HUDEP-2 (cell line): ENCODE results near the gene CREB5.
"Not testable (repeated sequence)": the region's sequence is repeated elsewhere in the genome, so short reads cannot be mapped to it uniquely, and the experiment has no call there.

ENCODE experiments used
- DNase-seq, 76 experiments: peaks; one replicate each; lab custom pipeline; 2025; ENCODE audit not compliant: unreplicated experiment in 76 of 76; lab: John Stamatoyannopoulos, UW

The CREB5 gene

DNA sequence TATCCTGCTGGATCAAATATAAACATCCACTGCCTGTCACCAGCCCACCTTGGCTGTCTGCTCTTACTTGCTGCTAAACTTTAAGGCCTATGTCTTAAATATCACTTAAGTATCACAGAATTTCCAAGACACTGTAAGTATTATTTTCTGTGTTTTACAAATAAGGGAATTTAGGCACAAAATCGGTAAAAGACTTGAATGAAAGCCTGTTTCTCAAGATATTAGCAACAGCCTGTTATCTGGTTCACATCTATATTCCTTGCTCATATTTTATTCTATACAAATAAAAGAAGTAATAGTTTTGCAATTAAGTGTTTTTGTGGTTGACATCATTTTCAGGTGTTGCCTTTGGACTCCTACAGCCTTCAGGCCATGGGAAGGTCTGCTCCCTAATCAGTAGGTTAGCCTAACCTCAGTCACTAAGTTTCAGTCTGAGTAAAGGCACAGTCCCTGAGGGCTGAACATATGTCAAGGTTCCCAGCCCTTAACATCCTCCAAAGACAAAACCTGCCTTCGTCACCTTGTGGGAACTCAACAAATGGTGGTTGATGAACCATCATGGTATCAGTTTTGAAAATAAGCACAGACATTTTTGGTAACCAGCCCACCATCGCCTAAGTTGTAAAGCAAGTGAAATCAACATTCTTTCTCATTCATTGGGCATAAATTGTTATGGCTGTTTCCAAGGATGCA lies 127.1 kb downstream of the CREB5 start:
- no peak for DNase-seq

DNA sequence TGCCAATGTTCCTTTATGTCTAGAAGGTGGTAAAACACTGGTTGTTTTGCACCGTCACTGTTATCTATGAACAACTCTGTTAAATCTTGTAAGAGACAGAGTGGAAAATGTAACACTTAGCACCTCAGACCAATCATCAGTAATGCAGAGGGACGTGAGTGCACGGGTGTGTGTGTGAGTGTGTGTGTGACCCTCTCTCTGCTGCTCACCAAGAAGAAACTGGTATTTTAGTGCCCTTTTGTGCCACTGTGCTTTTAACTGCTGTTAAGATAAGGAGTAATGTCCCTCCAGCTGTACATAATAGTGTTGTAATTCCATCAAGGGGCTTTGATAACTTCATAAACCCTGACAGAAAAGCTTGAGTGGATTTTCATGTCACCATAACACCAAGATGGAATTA lies 130.1 kb downstream of the CREB5 start:
- DNase-seq: no peak

GRCh38 chr7:28544453-28545117 lies 132.3 kb downstream of the CREB5 start:
- DNase-seq: no peak

DNA sequence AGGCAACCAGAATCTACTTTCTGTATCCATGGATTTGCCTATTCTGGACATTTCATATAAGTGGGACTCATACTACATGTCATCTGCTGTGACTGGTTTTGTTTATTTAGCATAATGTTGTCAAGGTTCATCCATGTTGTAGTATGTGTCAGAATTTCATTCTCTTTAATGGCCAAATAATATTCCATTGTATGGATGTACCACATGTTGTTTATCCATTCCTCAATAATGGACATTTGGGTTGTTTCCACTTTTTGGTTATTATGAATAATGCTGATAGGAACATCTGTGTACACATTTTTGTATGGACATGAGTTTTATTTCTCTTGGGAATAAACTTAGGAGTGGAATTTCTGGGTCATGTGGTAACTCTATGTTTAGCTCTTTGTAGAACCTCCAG lies 133.7 kb downstream of the CREB5 start:
- DNase-seq: no peak

- DNase-seq: no peak
Observed at GRCh38 chr7:28547115-28547514, 134.8 kb downstream of the CREB5 start.

- DNase-seq: no peak
Observed at GRCh38 chr7:28548416-28548815, 136.1 kb downstream of the CREB5 start.

DNA sequence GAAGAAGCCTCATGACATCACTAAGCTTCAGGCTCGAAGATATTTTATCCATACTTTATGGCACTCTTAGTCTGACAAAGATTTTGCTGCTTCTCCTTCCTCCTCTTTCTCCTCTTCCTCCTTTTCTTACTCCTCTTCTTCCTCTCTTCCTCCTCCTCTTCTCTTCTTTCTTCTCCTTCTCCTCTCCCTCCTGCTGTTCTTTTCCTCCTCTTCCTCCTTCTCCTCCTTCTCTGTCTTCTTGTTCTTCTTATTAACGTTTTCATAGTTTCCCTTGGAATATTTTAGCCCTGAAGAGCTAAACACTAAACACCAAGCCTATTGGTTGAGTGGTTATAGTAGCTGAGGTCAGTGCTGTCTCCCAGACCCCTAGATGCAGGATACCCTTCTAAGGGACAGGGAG lies 137.7 kb downstream of the CREB5 start:
- no peak for DNase-seq

- DNase-seq: no peak
Observed at GRCh38 chr7:28550580-28551186, 138.4 kb downstream of the CREB5 start.

GRCh38 chr7:28551331-28551730 lies 139.0 kb downstream of the CREB5 start:
- DNase-seq: no peak

- DNase-seq: not testable (repeated sequence)
Observed at GRCh38 chr7:28551766-28552165, 139.4 kb downstream of the CREB5 start.

DNA sequence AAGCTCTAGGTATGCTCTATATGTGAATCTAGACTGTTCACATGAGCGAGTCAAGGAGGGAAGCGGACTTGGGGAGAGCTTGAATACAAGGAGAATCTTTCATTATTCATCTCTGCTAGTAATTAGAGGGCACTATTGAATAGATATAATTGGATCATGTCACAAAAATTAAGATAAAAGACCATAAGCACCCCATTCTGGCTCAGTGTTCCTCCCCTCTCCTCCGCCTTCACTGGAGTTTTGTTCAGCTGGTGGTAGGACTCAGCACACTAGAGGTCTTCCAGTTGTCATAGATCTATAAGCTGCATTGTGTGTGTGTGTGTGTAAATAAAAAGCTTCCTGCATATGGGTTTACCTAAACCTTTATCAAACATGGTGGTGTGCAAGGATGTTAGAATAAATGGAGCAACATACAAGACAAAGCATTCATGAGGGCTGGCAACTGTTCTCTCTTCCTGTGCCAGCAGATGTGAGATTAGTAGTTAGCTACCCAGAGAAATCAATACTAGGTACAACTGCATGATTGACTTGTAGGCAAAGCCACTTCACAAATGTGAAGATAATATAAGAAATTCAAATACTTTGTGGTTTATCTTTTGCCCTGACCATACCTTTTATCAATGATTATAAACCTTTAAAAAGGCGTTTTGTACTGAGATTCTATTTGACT lies 142.6 kb downstream of the CREB5 start:
- DNase-seq: no peak

DNA sequence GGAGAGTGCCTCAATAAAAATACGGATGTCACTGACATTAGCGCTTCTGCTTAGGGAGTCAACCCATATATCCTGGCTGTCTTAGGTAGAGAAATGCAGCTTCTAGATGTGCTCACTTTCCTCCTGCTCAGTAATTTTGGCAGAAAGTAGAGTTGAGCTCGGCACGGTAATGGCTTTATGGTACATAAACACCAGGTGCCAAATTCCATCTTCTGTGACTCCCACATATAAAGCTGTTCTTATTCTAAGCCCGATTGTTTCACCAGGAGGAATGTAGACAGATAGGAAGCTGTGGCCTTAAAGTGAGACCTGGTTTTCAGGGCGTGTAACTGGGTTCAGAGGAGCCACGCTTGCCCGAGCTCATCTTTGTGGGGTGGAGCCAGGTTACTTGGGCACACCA lies 143.7 kb downstream of the CREB5 start:
- DNase-seq: no peak

GRCh38 chr7:28556671-28557070 lies 144.4 kb downstream of the CREB5 start:
- no peak for DNase-seq

- DNase-seq: no peak
Observed at GRCh38 chr7:28558236-28558635, 145.9 kb downstream of the CREB5 start.

DNA sequence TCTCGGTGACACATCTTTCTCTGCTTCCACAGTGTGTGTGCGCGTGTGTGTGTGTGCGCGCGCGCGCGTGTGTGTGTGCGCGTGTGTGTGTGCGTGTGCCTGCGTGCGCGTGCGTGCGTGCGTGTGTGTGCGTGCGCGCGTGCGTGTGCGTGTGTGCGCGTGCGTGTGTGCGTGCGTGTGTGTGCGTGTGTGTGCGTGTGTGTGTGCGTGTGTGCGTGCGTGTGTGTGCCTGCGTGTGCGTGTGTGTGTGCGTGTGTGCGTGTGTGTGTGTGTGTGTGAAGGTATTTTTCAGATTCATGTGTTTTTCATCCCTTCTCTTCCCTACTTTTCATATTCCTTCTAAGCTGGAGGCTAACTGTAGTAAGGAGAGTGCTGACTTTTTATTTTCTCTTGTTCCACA lies 148.4 kb downstream of the CREB5 start:
- no peak for DNase-seq

DNA sequence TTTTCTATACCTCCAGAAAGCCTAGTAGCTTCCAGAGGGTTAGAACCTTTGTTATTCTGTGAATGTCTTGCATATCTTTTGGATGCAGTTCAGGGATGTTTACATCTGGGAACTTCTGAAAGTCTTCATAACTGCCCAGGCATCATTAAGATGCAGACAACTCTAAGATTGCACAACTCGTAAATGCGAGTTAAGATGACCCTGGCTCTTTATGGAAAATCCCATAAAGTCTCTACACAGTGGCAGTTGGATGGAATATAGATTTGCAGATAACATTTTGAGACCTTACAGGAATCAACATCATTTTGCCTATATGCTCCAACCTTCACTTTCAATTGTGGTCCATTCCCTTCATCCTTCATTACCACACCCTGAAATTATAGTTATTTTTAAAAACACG lies 151.7 kb downstream of the CREB5 start:
- no peak for DNase-seq

GRCh38 chr7:28564755-28565374 lies 152.5 kb downstream of the CREB5 start:
- DNase-seq: no peak

- DNase-seq: no peak
Observed at GRCh38 chr7:28565980-28566379, 153.7 kb downstream of the CREB5 start.

- DNase-seq: no peak
Observed at GRCh38 chr7:28570113-28570969, 158.0 kb downstream of the CREB5 start.

DNA sequence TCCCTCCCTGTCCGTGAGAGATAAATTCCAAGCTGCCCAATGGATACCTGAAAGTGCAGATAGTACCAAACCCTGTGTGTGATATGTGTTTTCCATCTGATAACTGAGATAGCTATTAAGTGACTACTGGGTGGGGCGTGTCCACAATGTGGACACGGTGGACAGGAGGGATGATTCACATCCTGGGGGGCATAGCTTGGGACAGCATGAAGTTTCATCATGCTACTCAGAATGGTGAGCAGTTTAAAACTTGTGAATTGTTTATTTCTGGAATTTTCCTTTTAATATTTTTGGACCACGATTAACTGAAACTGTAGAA lies 158.6 kb downstream of the CREB5 start:
- no peak for DNase-seq
